SIG-M5 (cell line): ENCODE results near the gene TRH.
"Not testable (repeated sequence)": the region's sequence is repeated elsewhere in the genome, so short reads cannot be mapped to it uniquely, and the experiment has no call there.

Experiments used
- DNase-seq: peaks from one replicate; lab custom pipeline; 2025; lab: John Stamatoyannopoulos, UW

TRH gene

GRCh38 chr3:130012108-130012507 lies 37.6 kb downstream of the TRH start:
- DNase-seq, result not testable (repeated sequence)

- DNase-seq, result not testable (repeated sequence)
Observed at GRCh38 chr3:130013246-130013645, 38.7 kb downstream of the TRH start.

GRCh38 chr3:130014526-130014925 lies 40.0 kb downstream of the TRH start:
- no peak for DNase-seq

GRCh38 chr3:130017661-130018060 lies 43.1 kb downstream of the TRH start:
- DNase-seq, result not testable (repeated sequence)

- DNase-seq, result not testable (repeated sequence)
Observed at GRCh38 chr3:130026146-130026829, 51.8 kb downstream of the TRH start.

GRCh38 chr3:130027437-130027836 lies 52.9 kb downstream of the TRH start:
- DNase-seq, result not testable (repeated sequence)
